HG02981 (cell line): ENCODE data around the gene DNM1.

ENCODE experiments used
- ATAC-seq: cut with Tn5 transposase; IDR thresholded peaks from one replicate; pipeline ENCODE4 v1.9.1; 2021; ENCODE audit warnings: mild to moderate bottlenecking, moderate library complexity; ENCODE audit not compliant: unreplicated experiment

Gene DNM1

DNA sequence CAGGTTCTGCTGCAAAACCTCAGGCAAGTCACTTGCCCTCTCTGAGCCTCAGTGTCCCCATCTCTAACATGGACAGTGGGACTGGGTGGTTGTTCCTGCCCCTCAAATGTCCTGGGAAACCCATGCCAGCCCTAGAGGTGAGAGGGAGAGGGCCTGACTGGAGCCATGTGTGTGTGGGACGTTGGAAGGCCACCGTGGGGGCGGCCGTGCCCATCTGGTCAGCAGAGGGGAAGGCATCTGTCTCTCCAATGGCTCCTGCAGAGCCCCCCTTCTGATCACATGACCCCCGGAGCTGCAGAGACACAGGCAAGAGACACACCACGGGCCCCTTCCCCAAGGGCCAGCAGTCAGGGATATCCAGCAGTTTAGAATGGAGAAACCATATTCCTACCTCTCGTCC is 1.7 kb downstream of the DNM1 start:
- ATAC-seq = no peak

DNA sequence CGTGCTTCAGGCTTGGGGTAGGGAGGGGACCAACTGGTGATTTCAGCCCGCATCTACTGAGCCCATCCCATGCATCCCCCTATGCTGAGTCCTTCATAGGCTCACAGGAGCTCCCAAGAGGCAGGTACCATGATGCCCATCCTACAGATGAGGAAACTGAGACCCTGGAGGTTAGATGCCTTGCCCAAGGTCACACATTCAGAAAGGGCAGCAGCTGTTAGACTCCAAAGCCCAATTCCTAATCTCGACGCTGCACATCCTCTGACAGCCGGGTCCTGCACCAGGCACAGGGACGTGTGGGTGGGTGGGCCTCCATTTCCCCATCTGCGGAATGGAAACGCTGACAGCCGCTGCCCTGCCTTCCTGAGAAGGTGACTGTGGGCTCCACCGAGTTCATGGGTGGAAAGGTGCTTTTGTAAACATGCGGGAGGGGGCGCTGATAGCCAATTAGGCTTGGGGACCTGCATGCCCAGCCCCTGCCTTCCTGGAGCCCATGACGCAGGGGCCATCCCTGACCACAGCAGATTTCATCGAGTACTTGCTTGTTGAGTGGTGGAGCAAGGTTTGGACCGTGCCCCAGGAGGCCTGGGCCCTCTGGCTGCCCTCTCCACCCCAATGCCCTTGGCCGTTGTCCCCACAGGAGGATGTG is 2.2 kb downstream of the DNM1 start:
- no peak for ATAC-seq

DNA sequence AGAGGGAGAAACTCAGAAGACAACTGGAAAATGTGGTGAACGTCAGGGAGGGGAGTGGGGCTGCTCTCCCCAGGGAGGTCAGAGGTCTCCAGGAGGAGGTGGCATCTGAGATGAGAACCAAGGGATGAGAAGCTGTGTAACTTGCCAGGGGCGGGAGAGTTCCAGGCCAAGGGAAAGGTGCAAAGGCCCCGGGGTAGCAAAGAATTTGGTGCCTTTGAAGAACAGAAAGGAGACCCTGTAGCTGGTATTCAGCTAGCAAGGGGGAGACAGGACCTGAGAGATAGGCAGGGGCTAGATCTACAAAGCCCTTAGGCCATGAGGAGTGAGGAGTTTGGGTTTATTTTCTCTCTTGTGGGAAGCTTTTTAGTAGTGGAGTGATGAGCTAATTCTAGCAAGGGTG is 3.3 kb downstream of the DNM1 start:
- ATAC-seq = no peak

DNA sequence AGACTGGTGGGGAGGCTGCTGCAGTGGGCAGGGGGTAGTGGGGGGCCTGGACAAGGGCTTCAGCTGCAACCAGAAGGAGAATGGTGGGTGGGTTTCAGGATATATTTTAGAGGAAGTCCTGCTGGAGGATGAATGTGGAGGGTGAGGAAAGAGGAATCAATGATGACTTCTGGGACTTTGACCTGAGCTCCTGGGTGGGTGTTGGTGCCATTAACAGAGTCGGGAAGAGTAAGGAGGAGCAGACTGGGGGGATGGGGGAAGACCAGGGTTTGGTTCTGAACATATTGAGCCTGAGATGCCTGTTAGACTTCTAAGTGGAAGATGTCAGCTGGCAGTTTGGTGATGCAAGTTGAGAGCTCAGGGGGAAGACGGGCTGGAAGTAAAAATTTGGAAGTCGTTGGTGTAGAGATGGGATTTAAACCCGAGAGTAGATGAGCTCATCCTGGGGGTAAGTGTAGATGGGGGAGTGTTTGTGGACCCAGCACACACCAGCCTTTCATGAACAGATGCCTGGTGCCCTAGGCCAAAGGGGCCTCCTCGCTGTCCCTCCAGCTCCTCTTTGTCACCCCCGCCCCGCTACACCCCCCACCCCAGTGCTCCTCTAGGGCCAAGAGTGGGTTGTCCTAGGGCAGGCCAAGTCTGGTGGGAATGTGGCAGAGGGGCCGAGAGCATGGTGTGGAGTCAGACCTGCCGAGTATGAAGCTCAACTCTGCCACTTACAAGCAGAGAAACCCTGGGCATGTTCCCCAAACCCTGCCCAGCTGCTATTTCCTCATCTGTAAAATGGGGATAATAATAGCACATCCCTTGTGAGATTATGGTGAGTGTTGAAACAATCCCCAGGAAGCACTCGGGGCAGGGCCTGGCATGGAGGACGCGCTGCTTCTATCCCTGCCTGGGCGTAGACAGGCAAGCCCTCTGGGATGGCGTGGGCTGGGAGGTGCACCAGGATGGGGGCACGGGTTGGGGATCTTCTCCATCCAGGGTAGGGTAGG is 4.0 kb downstream of the DNM1 start:
- ATAC-seq = no peak

DNA sequence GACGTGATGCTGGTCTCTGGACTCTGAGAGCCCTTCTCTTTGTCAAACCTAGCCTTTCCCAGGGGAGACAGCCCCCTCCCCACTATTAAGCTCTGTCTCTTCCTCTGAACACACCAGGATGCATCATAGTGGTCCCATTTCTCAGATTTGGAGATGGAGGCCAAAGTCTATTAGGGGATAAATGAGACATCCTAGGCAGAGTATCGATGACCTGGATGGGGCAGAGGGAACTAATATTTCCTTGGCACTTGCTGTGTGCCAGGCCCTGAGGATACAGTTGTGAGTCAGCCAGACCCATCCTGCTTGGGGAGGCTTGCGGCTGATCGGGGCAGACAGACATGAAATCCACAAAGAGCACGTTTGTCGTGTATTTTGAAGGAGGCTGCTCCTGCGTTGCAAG is 5.2 kb downstream of the DNM1 start:
- no peak for ATAC-seq

DNA sequence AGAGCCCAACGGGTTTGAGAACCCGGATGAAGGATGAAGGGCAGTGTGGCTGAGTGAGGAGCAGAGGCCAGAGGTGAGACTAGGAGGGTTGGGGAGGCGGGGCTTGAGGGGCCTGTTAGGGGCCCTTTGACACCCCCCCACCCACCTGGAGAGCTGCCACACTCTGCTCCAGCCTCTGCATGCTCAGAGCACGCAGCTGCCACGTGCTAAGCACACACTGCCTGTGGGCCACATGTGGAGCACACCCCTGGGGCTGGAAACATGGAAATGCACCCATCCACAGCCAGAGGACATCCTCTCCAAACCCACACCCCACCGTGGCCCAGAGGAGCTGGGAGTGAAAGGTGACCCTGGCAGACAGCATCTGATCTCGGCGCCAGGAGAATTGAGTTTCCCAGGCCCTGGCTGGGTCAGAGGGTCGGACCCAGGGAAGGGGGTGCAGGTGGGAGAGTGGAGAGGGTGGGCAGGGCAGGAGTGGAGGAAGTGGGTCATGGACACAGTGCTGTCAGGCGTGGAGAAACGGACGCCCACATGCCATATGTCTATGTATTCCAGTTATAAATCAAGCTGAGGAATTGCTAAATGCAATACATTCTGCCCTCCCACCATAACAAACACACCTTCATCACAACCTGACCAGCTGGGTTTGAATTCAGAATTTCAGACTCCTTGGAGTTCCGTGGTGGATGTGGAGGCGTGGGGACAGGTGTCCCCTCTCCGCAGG is 5.9 kb downstream of the DNM1 start:
- no peak for ATAC-seq

DNA sequence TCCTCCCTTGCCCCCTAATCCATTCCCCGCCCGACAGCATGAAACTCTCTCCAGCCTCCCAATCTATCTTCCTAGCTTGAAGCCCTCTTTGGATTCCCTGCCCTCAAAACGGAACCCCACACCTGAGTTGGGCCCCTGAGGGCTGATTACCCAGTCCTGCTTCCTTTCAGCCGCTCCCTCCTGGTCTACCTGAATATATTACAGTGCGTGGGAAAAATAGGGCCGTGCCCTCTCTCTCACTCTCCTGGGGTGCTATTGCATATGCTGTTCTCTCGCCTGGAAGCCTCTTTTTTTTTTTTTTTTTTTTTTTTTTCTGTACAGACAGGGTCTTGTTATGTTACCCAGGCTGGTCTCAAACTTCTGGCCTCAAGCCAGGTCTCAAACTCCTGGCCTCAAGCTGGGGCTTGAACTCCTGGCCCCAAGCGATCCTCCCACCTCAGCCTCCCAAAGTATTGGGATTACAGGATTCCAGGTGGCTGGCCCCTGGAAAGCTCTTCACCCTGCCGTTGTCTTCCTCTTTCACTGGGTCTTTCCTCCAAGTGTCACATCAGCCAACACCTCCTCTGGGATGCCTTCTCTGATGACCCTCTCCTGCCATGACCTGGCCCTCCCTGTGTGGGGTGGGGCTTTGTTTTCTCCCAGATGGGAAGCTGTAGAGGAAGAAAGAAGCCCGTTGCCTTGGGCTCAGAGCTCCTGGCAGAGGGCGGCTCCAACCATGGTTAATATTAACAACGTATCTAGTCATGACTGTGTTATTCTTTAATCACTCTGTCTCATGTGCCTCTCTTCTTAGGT is 8.2 kb downstream of the DNM1 start:
- ATAC-seq = no peak

DNA sequence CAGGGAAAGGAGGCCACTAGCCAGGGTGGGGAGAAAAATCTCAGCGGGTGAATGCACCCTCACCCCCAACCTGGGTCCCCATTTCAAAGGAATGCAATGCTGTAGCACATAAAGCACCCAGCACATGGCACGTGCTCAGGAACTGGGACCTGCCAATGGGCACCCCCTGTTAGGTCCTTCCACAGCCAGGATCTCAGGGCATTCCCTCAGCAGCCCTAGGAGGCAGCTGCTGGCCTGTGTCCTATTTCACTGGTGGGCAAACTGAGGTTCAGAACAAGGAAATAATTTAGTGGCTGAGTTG is 8.8 kb downstream of the DNM1 start:
- no peak for ATAC-seq

DNA sequence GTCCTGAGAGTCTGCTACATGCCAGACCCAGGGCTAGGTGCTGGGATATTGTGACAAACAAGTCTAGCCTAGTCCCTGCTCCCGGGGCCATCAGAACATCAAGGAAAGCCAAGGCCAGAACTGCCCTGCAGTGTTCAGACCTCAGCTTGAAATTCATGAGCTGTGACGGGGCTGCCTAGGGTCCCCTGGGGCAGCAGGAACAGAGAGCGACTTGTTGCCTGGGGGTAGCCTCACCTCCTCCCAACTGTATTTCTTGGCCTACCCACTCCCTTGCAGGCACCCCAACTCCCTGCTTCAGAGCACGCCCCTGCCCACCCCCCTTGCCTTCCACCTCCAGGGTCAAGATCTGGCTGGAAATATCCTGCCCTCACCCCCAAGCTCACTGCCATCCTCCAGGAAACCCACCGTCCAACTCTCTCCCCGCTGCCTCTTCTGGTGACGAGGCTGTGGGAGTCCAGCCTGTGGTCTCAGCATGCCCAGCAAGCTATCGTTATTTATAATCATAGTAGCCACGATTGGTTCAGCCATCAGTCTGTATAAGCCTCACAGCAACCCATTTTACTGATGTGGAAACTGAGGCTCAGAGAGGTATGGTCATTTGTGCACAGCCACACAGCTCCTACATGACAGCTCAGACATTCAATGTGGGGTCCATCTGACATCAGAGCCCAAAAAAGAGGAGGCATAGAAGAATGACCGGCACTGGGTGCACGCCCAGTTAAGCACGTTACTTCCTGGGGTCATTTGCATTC is 10.7 kb downstream of the DNM1 start:
- no peak for ATAC-seq

DNA sequence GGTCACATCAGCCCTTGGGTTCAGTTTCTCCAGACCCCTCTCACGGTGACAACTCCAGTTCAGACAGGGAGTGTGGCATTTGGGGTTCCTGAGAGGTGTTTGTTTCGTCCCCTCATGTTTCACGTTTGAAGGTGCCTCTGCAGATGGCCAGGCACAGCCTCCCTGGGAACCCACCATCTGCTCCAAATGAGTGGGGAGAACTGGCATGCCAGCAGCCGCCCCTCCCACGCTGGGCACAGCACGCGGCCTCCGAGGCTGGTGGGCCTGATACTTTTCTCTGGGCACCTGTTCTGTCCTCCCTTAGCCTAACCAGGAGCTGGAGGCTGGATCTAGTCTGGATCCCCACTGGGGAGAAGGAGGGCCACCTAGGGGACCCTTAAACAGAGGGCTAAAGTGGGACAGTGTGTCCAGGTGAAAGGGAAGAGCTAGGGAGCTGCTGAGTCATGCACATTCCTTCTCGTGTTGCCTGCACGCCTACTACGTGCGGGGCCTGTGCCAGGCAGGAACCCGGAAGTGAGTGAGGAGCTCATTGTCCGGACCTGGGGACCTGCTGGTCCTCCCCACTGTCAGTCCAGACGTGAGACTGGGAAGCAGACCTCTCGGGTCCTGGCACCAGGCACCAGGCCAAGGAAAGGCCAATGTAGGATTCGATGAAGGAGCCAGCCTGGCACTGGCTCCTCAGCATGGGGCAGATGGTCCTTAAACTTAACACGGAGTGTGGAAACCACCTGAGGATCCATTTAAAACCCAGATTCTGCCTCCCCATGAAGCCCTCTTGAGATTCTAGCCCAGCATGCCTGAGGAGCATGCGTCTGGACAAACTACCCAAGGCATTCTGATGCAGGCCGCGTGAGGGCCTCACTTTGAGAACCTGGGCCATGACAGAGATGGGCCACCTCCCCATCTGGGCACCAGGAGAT is 11.7 kb downstream of the DNM1 start:
- ATAC-seq = no peak

DNA sequence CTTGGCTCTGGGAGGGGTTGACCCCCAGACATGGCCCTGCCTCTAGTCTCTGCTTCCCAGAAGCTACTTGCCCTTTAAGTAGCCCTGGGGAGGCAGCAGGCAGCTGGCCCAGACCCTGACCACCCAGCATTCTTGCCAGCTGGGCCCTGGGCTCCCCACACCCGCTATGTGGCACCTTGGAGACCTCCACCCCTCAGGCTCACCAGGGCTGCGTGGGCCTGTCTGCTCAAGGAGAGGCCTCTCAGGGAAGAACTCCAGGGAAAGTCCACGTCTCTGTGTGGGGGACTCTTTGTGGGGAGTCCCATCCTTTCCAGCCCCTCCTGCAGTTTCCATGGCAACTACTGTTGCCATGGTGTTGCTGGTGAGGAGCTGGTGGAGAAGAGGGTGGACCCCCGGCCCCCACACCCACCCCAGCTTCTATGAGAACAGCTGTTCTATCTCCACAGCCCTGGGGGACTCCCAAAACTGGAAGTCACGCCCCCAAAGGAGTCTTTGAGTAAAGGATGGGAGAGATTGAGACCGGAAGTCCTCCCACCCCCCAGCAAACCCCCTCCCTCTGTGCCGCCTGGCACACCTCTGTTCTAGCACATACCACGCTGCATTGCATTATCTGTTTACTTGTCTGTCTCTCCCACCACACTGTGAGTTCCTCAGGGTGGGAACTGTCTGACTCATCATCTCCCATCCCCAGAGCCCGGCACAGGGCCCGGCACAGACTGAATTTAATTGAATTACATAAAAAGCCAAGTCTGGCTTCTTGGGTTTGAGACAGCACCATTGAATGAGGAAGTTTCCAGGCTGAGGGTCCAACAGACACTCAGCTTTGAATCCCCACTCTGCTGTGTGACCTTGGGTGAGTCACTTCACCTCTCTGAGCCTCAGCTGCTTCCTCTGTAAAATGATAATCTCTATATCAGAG is 12.6 kb downstream of the DNM1 start:
- ATAC-seq = no peak

DNA sequence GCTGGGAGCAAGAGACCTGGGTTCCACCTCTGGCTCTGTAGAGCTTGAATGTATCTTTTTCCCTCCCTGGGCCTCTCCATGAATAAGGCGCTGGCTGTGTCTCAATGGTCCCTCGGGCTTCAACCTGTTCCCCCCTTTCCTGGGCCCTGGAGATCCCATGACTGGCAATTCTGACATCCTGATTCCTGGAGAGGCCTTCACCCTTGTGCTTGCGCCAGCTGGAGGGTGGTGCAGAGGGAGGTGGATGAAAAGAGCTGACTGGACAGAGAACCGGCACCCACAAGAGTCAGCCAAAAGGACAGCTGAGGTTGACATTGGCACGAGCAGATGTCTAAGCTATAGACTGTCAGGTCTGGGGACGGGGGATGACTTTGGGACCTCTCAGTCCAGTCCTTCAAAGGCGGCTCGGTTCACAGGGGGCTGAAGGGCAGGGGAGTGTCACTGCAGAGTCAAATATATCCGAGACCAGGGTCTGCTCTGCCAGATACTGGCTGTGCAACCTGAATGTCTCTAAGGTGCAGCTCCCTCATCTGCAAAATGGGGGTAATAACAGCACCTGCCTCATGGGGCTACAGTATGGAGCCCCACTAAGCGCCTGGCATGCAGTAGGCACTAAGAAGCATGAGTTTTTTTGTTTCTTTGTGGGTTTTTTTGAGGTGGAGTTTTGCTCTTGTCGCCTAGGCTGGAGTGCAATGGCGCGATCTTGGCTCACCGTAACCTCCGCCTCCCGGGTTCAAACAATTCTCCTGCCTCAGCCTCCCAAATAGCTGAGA is 13.8 kb downstream of the DNM1 start:
- no peak for ATAC-seq

DNA sequence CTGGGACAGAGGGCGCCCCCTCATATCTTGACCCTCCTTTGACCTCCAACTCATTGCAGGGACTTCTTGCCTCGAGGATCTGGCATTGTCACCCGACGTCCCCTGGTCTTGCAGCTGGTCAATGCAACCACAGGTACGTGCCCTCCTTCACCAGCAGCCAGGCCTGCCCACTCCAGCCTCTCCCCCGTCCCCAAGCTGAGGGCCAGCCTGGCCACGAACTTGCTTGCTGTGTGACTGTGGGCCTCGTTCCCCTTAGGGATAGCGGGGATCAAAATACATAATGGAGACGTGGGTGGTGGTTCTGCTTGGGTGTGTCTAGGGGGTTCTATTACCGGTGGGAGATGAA is 15.0 kb downstream of the DNM1 start:
- no peak for ATAC-seq

DNA sequence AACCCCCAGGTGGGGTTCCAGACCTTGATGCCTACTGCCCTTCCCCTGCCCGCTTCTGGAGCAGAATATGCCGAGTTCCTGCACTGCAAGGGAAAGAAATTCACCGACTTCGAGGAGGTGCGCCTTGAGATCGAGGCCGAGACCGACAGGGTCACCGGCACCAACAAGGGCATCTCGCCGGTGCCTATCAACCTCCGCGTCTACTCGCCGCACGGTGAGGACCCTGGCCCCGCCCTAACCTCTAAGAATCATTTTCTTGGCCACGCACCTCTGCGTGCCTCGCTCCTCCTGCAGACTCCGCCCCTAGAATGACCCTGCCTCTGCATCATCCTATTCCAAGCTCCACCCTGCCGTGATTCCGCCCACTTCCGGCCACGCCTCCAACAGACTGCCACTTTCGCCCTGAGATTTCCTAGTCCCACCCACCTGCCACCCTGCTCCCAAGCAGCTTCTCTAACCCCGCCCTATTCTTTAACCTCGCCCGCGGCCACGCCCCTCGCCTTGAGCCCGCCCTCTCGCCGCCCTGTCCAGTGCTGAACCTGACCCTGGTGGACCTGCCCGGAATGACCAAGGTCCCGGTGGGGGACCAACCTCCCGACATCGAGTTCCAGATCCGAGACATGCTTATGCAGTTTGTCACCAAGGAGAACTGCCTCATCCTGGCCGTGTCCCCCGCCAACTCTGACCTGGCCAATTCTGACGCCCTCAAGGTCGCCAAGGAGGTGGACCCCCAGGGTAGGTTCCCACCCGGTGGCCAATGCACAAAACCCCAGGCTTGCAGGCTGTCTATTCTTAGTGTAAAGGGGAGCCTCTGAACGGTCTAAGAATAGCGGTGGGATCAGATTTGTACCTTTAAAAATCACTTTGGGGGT is 15.6 kb downstream of the DNM1 start:
- peak; percentile 87 for ATAC-seq

DNA sequence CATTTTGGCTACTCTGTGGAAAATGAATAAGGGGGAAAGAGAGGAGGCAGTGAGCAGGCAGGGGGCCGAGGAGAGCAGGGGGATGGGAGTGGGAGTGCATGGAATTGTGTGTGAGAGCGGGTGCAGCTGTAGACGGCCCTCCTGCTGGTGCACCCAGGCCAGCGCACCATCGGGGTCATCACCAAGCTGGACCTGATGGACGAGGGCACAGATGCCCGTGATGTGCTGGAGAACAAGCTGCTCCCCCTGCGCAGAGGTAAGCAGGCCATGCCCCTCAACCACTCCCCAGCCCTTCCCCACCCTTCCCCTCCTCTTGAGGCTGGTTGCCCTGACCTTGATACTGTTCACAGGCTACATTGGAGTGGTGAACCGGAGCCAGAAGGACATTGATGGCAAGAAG is 16.7 kb downstream of the DNM1 start:
- ATAC-seq = no peak

DNA sequence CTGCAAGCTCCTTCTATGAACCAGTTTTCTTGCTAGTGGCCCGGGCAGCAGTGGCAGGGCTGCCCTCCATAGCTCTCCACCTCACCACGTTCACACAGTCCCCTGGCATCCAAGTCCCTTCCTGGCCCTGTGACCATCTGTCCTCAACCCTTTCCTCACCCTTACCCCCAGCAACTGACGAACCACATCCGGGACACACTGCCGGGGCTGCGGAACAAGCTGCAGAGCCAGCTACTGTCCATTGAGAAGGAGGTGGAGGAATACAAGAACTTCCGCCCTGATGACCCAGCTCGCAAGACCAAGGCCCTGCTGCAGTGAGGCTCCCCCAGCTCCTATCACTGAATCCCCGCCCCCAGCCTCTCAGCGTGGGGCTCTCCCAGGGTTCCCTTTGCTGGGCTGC is 18.8 kb downstream of the DNM1 start:
- no peak for ATAC-seq
